K562 (cell line): ENCODE results near the gene USP27X. TPM values are rescaled to one million over a fixed set of nuclear protein-coding genes. Genes with fewer than 3 reads are reported as not detected.

Experiments
- CSDE1 ChIP-seq, 2 experiments: fragments of 450-650 bp; IDR thresholded peaks; 2 replicates each; pipeline ENCODE4 v1.6.1; 2016; ENCODE audit warnings: mild to moderate bottlenecking in 1 of 2
- HMGXB4 ChIP-seq: sonication (generic); formaldehyde crosslinking; IDR thresholded peaks from 2 replicates; pipeline ENCODE4 v1.8.1; 2023; ENCODE audit warnings: mild to moderate bottlenecking, missing genetic modification reagents
- JUNB ChIP-seq: fragments of 450-650 bp; formaldehyde crosslinking; conservative IDR thresholded peaks from 2 replicates; pipeline ENCODE4 v1.4.0; 2020; ENCODE audit warnings: mild to moderate bottlenecking
- KDM1A ChIP-seq, 2 experiments: fragments of 450-650 bp; IDR thresholded peaks; 2 replicates each; pipeline ENCODE4 v1.6.1; 2016; ENCODE audit warnings: mild to moderate bottlenecking in 2 of 2
- KLF16 ChIP-seq: IDR thresholded peaks from 2 replicates; pipeline ENCODE4 v1.6.1; 2016; ENCODE audit warnings: antibody characterized with exemption
- MAFG ChIP-seq: fragments of 450-650 bp; conservative IDR thresholded peaks from 2 replicates; pipeline ENCODE4 v1.6.1; 2016; ENCODE audit warnings: missing genetic modification characterization, missing compliant biosample characterization
- NCOA4 ChIP-seq: fragments of 450-650 bp; IDR thresholded peaks from 2 replicates; pipeline ENCODE4 v1.6.1; 2018; ENCODE audit warnings: mild to moderate bottlenecking; ENCODE audit not compliant: partially characterized antibody
- NEUROD1 ChIP-seq: fragments of 150-350 bp; IDR thresholded peaks from 2 replicates; pipeline ENCODE4 v1.6.1; 2014; ENCODE audit warnings: borderline replicate concordance, low read length, low read depth; ENCODE audit not compliant: partially characterized antibody
- PATZ1 ChIP-seq: fragments of 250-450 bp; sonication (Bioruptor Pico); IDR thresholded peaks from 2 replicates; pipeline ENCODE4 v1.5.0; 2020; ENCODE audit warnings: mild to moderate bottlenecking, borderline replicate concordance
- PHTF2 ChIP-seq: fragments of 250-450 bp; sonication (Bioruptor Pico); IDR thresholded peaks from 2 replicates; pipeline ENCODE4 v1.5.0; 2021; ENCODE audit warnings: mild to moderate bottlenecking
- PRDM10 ChIP-seq: fragments of 450-650 bp; IDR thresholded peaks from 2 replicates; pipeline ENCODE4 v1.6.1; 2018; ENCODE audit not compliant: partially characterized antibody
- THAP7 ChIP-seq: fragments of 250-450 bp; sonication (Bioruptor Pico); IDR thresholded peaks from 2 replicates; pipeline ENCODE4 v1.5.0; 2021
- USF1 ChIP-seq: sonication (generic); formaldehyde crosslinking; IDR thresholded peaks from 2 replicates; pipeline ENCODE4 v1.9.0; 2022; ENCODE audit warnings: mild to moderate bottlenecking, missing genetic modification reagents
- ZNF384 ChIP-seq: IDR thresholded peaks from 2 replicates; pipeline ENCODE4 v1.6.1; 2012; ENCODE audit warnings: low read depth, low read length, improper control_type of control experiment
- polyA plus RNA-seq, 8 experiments: library from polyadenylated mRNA; depleted of rRNA in 4 of 8; stranded (reverse) in 5 of 8; unstranded in 3 of 8; fragments of >200 nt; fragmentation: Nextera tagmentation in 2 of 8; fragmentation: Illumina TruSeq in 1 of 8; extraction: Ambion mirVana in 2 of 8; extraction: Trizol in 1 of 8; gene quantifications; 2 replicates each; pipeline versions ENCODE4 v1.2.1 to v1.2.3, GENCODE V29; 2011 to 2014; ENCODE audit warnings: inconsistent platforms in 1 of 8, missing spikeins in 1 of 8
- total RNA-seq, 7 experiments: library from RNA; depleted of rRNA in 6 of 7; stranded (reverse); fragments of >200 nt in 6 of 7; fragmentation: Illumina TruSeq in 2 of 7; extraction: Trizol in 2 of 7; gene quantifications; 2 replicates each; pipeline versions ENCODE4 v1.2.1 to v1.2.3, GENCODE V29; 2011 to 2021; ENCODE audit warnings: low replicate concordance in 1 of 7
- TF ChIP-seq, protein P1 (sequence below), 2 experiments: fragments of 450-650 bp in 1 of 2; sonication (generic) in 1 of 2; formaldehyde crosslinking in 1 of 2; IDR thresholded peaks in 1 of 2; conservative IDR thresholded peaks in 1 of 2; 2 replicates each; pipeline versions ENCODE4 v1.6.1 to v1.8.1; 2016 to 2023; ENCODE audit warnings: mild to moderate bottlenecking in 2 of 2, moderate library complexity in 2 of 2, inconsistent platforms in 1 of 2, missing genetic modification reagents in 1 of 2

Gene USP27X
- total and polyA plus RNA-seq, 9 of the 15 experiments (the other 6 are each of a cell fraction or from before 2014, with no cell fraction given) = 0.15 to 4.7 (median 1.6) TPM

GRCh38 chrX:49878834-49879655, at the start of gene USP27X (continued):
- TF ChIP-seq KDM1A (IDR thresholded peaks at IDR 0.05) = no peak
- no peak for TF ChIP-seq JUNB (CRISPR knock-in tag)
- TF ChIP-seq NEUROD1 = no peak
- no peak for TF ChIP-seq NCOA4
- TF ChIP-seq USF1 = peak; percentile 63; the same call in 1 of the 2 replicates
- TF ChIP-seq PHTF2 (CRISPR knock-in tag) = no peak
- TF ChIP-seq, protein P1, sequence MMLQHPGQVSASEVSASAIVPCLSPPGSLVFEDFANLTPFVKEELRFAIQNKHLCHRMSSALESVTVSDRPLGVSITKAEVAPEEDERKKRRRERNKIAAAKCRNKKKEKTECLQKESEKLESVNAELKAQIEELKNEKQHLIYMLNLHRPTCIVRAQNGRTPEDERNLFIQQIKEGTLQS (IDR thresholded peaks at IDR 0.05) = no peak
- TF ChIP-seq, protein P1 (CRISPR knock-in tag; conservative IDR thresholded peaks at IDR 0.05) = no peak
- no peak for TF ChIP-seq KLF16
- no peak for TF ChIP-seq PRDM10
- TF ChIP-seq HMGXB4 (CRISPR knock-in tag) = no peak
- no peak for TF ChIP-seq ZNF384
- no peak for TF ChIP-seq THAP7
- no peak for TF ChIP-seq CSDE1 (IDR thresholded peaks at IDR 0.05)
- TF ChIP-seq MAFG (tag) = 0 out of 2 replicates have a peak, but pooled peaks have one; percentile 5
- TF ChIP-seq PATZ1 (CRISPR knock-in tag) = no peak
